ENCODE data around the gene COMT. TPM values are rescaled to one million over a fixed set of nuclear protein-coding genes. Genes with fewer than 3 reads are reported as not detected.

Gene COMT
- total RNA-seq, 1 experiment from 2014 or later, result 109 TPM

DNA sequence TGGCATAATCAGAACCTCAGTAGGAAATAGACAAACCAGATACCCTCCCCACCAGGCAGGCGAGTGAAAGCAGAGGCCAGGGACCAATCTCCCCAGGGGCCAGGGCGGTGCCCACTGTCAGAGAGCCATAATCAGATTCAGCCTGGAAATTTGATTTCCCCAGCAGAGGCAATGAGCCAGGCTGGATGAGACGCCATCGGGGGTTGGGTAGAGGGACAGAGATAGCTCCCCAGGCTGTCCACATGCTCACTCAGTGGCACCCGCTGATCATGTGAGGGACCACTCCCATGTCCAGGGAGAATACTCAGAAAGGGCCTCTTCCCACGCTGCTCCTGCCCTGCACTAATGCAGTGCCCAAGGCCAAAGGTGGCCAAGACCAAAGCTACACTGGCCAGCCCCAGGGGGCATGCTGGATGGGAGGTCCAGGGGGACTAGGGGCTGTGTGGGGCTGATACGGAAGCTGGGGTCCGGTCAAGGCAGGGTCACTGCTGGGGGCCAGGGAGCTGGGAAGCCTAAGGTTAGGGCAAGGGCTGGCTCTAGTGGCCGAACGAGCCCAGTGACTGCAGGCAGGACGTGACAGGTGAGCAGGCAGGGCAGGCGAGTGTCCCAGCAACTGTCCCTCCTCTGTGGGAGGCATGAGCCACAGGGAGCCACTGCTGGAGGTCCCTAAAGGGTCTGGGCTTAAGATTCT, 55.3 kb downstream of the COMT start:
- Histone ChIP-seq H3K27me3 (ENCODE audit: insufficient read depth, low read length) (no peaks in the 10 kb centered on the region), H2AFZ (ENCODE audit: low read depth, low read length, poor library complexity, severe bottlenecking) (no peak overlapping the region), H3K79me2 (ENCODE audit: insufficient read depth, low read length) (no peaks in the 10 kb centered on the region), H4K20me1 (ENCODE audit: insufficient read depth) (no peaks in the 10 kb centered on the region), H3K4me3 (replicated peaks in 1 of 2; ENCODE audit: low read depth in 1 of 2, low read length in 2 of 2) (no peak overlapping the region), H3K9ac (ENCODE audit: low read length) (no peak overlapping the region), H3K27ac (ENCODE audit: low read depth, low read length) (no peak overlapping the region), H3K36me3 (ENCODE audit: control insufficient read depth in 1 of 2, insufficient read depth in 2 of 2, low read length in 2 of 2) (no peaks in the 10 kb centered on the region), H3K4me1 (ENCODE audit: control insufficient read depth in 1 of 2, insufficient read depth in 2 of 2, low read length in 2 of 2) (peaks cover 0 to 5% of the 10 kb centered on the region in 2 experiments; a peak in 1 of 4 replicates), H3K9me2 (ENCODE audit: insufficient read depth) (no peaks in the 10 kb centered on the region), H3K4me2 (ENCODE audit: low read length) (no peak overlapping the region), H3K9me3 (ENCODE audit: control insufficient read depth in 1 of 2, insufficient read depth in 1 of 2, low read depth in 1 of 2, low read length in 2 of 2) (no peaks in the 10 kb centered on the region)
- TF ChIP-seq TCF7L2 (IDR thresholded peaks at IDR 0.05; ENCODE audit: borderline replicate concordance, extremely low read depth, insufficient read depth, insufficient read length), result no peak
- no peak for TF ChIP-seq SP1 (IDR thresholded peaks at IDR 0.05; ENCODE audit: low read depth)
- no peak for TF ChIP-seq ZFX (IDR thresholded peaks at IDR 0.05)
- TF ChIP-seq SIN3A (IDR thresholded peaks at IDR 0.05; ENCODE audit: low read depth), result no peak
- no peak for TF ChIP-seq CBX3 (IDR thresholded peaks at IDR 0.05; ENCODE audit: low read depth)
- TF ChIP-seq JUND (IDR thresholded peaks at IDR 0.05), result no peak
- no peak for TF ChIP-seq EZH2phosphoT487 (IDR thresholded peaks at IDR 0.05; ENCODE audit: borderline replicate concordance)
- TF ChIP-seq, protein P1, sequence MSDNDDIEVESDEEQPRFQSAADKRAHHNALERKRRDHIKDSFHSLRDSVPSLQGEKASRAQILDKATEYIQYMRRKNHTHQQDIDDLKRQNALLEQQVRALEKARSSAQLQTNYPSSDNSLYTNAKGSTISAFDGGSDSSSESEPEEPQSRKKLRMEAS (IDR thresholded peaks at IDR 0.05), result no peak
- no peak for TF ChIP-seq POLR2AphosphoS5 (IDR thresholded peaks at IDR 0.05; ENCODE audit: low read depth, low read length)
- TF ChIP-seq CTCF (IDR thresholded peaks at IDR 0.05 in 2 of 3, conservative IDR thresholded peaks at IDR 0.05 in 1 of 3; ENCODE audit: borderline replicate concordance in 1 of 3, insufficient read depth in 1 of 3, low read depth in 2 of 3, low read length in 2 of 3), result no peak
- TF ChIP-seq RAD21 (IDR thresholded peaks at IDR 0.05; ENCODE audit: low read depth), result no peak
- TF ChIP-seq ZNF274 (IDR thresholded peaks at IDR 0.05; ENCODE audit: low read depth, low read length), result no peak
- TF ChIP-seq, protein P2, sequence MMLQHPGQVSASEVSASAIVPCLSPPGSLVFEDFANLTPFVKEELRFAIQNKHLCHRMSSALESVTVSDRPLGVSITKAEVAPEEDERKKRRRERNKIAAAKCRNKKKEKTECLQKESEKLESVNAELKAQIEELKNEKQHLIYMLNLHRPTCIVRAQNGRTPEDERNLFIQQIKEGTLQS (IDR thresholded peaks at IDR 0.05), result no peak
- no peak for TF ChIP-seq CEBPB (IDR thresholded peaks at IDR 0.05; ENCODE audit: low read depth)
- TF ChIP-seq, protein P3, sequence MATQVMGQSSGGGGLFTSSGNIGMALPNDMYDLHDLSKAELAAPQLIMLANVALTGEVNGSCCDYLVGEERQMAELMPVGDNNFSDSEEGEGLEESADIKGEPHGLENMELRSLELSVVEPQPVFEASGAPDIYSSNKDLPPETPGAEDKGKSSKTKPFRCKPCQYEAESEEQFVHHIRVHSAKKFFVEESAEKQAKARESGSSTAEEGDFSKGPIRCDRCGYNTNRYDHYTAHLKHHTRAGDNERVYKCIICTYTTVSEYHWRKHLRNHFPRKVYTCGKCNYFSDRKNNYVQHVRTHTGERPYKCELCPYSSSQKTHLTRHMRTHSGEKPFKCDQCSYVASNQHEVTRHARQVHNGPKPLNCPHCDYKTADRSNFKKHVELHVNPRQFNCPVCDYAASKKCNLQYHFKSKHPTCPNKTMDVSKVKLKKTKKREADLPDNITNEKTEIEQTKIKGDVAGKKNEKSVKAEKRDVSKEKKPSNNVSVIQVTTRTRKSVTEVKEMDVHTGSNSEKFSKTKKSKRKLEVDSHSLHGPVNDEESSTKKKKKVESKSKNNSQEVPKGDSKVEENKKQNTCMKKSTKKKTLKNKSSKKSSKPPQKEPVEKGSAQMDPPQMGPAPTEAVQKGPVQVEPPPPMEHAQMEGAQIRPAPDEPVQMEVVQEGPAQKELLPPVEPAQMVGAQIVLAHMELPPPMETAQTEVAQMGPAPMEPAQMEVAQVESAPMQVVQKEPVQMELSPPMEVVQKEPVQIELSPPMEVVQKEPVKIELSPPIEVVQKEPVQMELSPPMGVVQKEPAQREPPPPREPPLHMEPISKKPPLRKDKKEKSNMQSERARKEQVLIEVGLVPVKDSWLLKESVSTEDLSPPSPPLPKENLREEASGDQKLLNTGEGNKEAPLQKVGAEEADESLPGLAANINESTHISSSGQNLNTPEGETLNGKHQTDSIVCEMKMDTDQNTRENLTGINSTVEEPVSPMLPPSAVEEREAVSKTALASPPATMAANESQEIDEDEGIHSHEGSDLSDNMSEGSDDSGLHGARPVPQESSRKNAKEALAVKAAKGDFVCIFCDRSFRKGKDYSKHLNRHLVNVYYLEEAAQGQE (IDR thresholded peaks at IDR 0.05; ENCODE audit: low read depth), result no peak
- intact Hi-C loops (cut with micrococcal nuclease), result no loop called here
- POLR2A ChIA-PET, result no interaction called here
- RAD21 ChIA-PET (ENCODE audit: low non-redundant PET in 1 of 2, low total read pairs in 2 of 2, uncharacterized antibody in 2 of 2, unreplicated experiment in 2 of 2), result no interaction called here
- CTCF ChIA-PET, result no interaction called here
- BruUV-seq (replicated peaks), result no TSS peak
- ATAC-seq, result no peak
- no peak for DNase-seq (ENCODE audit: low read depth, low spot score)
